A549 (cell line): ENCODE data around the gene IGF2BP3. TPM values are rescaled to one million over a fixed set of nuclear protein-coding genes. Genes with fewer than 3 reads are reported as not detected.

Experiments
- ATAC-seq, 2 experiments: fragments of 200-7000 bp in 1 of 2; fragments of >200 bp in 1 of 2; cut with Nextera tagmentation in 1 of 2; cut with Tn5 transposase in 1 of 2; 3 replicates each; pipeline versions ENCODE4 v1.8.0 to v1.9.1; 2018 to 2020; ENCODE audit warnings: mild to moderate bottlenecking in 1 of 2, moderate library complexity in 1 of 2
- CTCF ChIA-PET: fragments of 300-600 bp; sonication (Branson Sonifier 250); formaldehyde crosslinking; extraction: SDS; loops from one replicate; lab custom pipeline; 2021; ENCODE audit warnings: antibody characterized with exemption, inconsistent platforms; lab: Yijun Ruan, JAX
- POLR2A ChIA-PET: fragments of 350-600 bp; formaldehyde crosslinking; extraction: SDS; loops from one replicate; lab custom pipeline; 2021; ENCODE audit warnings: antibody characterized with exemption, inconsistent platforms; lab: Yijun Ruan, JAX
- DNase-seq, 2 experiments: peaks; one replicate each; pipeline versions ENCODE4 v3.0.0 to v3.0.0-alpha.2; 2011 to 2016; ENCODE audit warnings: low read depth in 1 of 2, low spot score in 1 of 2
- FAIRE-seq: peaks from 2 replicates; lab custom pipeline; 2011; peaks lifted over from hg19 to GRCh38; lab: Jason Lieb, UNC
- H3K27ac ChIP-seq, 2 experiments: fragments of >200 bp; sonication (Bioruptor Twin); formaldehyde crosslinking; 3 replicates each; pipeline ENCODE4 v1.5.1; 2016 to 2017
- H3K4me1 ChIP-seq: fragments of >200 bp; sonication (Bioruptor Twin); formaldehyde crosslinking; 3 replicates; pipeline ENCODE4 v1.6.1; 2016
- H3K4me2 ChIP-seq: fragments of >200 bp; sonication (Bioruptor Twin); formaldehyde crosslinking; 3 replicates; pipeline ENCODE4 v1.6.1; 2016
- H3K4me3 ChIP-seq: fragments of >200 bp; sonication (Bioruptor Twin); formaldehyde crosslinking; 3 replicates; pipeline ENCODE4 v1.5.1; 2016
- H3K9me3 ChIP-seq: fragments of >200 bp; sonication (Bioruptor Twin); formaldehyde crosslinking; 3 replicates; pipeline ENCODE4 v1.6.1; 2016
- ATOH8 ChIP-seq: fragments of 250-450 bp; sonication (Bioruptor Pico); IDR thresholded peaks from 2 replicates; pipeline ENCODE4 v1.5.0; 2020; ENCODE audit warnings: low read depth, mild to moderate bottlenecking, moderate library complexity
- BCL3 ChIP-seq: fragments of >200 bp; sonication (Bioruptor Twin); formaldehyde crosslinking; IDR thresholded peaks from 3 replicates; pipeline ENCODE4 v1.6.1; 2016
- CBX2 ChIP-seq: fragments of 200-600 bp; sonication (generic); IDR thresholded peaks from 2 replicates; pipeline ENCODE4 v1.6.1; 2016; ENCODE audit warnings: low read depth, mild to moderate bottlenecking, borderline replicate concordance
- CHD2 ChIP-seq: fragments of 150-350 bp; IDR thresholded peaks from 2 replicates; pipeline ENCODE4 v1.6.1; 2014; ENCODE audit warnings: low read length; ENCODE audit not compliant: partially characterized antibody
- EHF ChIP-seq: fragments of 250-450 bp; sonication (Bioruptor Pico); IDR thresholded peaks from 2 replicates; pipeline ENCODE4 v1.5.0; 2020; ENCODE audit warnings: mild to moderate bottlenecking
- EP300 ChIP-seq, 2 experiments: fragments of >200 bp; sonication (Bioruptor Twin); formaldehyde crosslinking; IDR thresholded peaks; 2 replicates in 1 of 2; 3 replicates in 1 of 2; pipeline ENCODE4 v1.6.1; 2016 to 2017
- GATA3 ChIP-seq: IDR thresholded peaks from 2 replicates; pipeline ENCODE4 v1.6.1; 2012; ENCODE audit warnings: borderline replicate concordance
- HDAC2 ChIP-seq: fragments of 200-600 bp; sonication (generic); IDR thresholded peaks from 2 replicates; pipeline ENCODE4 v1.6.1; 2016
- HOXB13 ChIP-seq: fragments of 250-450 bp; sonication (Bioruptor Pico); IDR thresholded peaks from 2 replicates; pipeline ENCODE4 v1.5.0; 2020; ENCODE audit warnings: low read depth, mild to moderate bottlenecking, moderate library complexity
- KDM5A ChIP-seq: fragments of 200-600 bp; sonication (generic); IDR thresholded peaks from 2 replicates; pipeline ENCODE4 v1.6.1; 2016; ENCODE audit warnings: antibody characterized with exemption, mild to moderate bottlenecking
- MAZ ChIP-seq: fragments of 150-350 bp; IDR thresholded peaks from 2 replicates; pipeline ENCODE4 v1.6.1; 2014; ENCODE audit warnings: antibody characterized with exemption, low read depth, low read length, borderline replicate concordance
- MYC ChIP-seq: IDR thresholded peaks from 2 replicates; pipeline ENCODE4 v1.6.1; 2012; ENCODE audit warnings: mild to moderate bottlenecking, inconsistent platforms, low read length, improper control_type of control experiment, borderline replicate concordance
- NPAS2 ChIP-seq: fragments of 250-450 bp; sonication (Bioruptor Pico); IDR thresholded peaks from 2 replicates; pipeline ENCODE4 v1.8.0; 2022; ENCODE audit warnings: mild to moderate bottlenecking, moderate library complexity, borderline replicate concordance
- POLR2AphosphoS2 ChIP-seq: conservative IDR thresholded peaks from 2 replicates; pipeline ENCODE4 v1.6.1; 2012; ENCODE audit warnings: low read length, improper control_type of control experiment, inconsistent platforms
- ZNF302 ChIP-seq: fragments of 250-450 bp; sonication (Bioruptor Pico); IDR thresholded peaks from 2 replicates; pipeline ENCODE4 v1.9.0; 2021; ENCODE audit warnings: inconsistent platforms, mild to moderate bottlenecking, moderate library complexity
- ZSCAN20 ChIP-seq: fragments of 250-450 bp; sonication (Bioruptor Pico); IDR thresholded peaks from 2 replicates; pipeline ENCODE4 v1.8.0; 2022; ENCODE audit warnings: mild to moderate bottlenecking, moderate library complexity
- WGBS: methylation state at CpG from one replicate; pipeline ENCODE4 v1.1.6; 2017; ENCODE audit errors: missing lambda C conversion rate; 5-methylcytosine and 5-hydroxymethylcytosine counted together
- polyA plus RNA-seq, 4 experiments: library from polyadenylated mRNA; depleted of rRNA in 3 of 4; stranded (reverse); fragments of >200 nt; fragmentation: RNase III in 1 of 4; extraction: RNeasy Plus Mini Kit Qiagen cat#74134 plus additional on column Dnase treatment in 1 of 4; gene quantifications; 2 replicates in 3 of 4; 3 replicates in 1 of 4; pipeline ENCODE4 v1.2.3, GENCODE V29; 2011 to 2017

IGF2BP3 gene
- polyA plus RNA-seq, 2 of the 4 experiments (the other 2 are of a cell fraction), result 26.7 to 62.0 TPM

- Histone ChIP-seq H3K9me3 (no peaks in the 10 kb centered on the region), H3K4me2 (no peak overlapping the region), H3K4me1 (peaks cover 21% of the 10 kb centered on the region), H3K27ac (no peak overlapping the region), H3K4me3 (no peak overlapping the region)
- no peak for ATAC-seq
- FAIRE-seq, result no peak
- CTCF ChIA-PET, result interaction anchor here (0.7 to 1.4 kb wide), 2 partner anchors 40 to 131 kb away, joined by 3 to 8 read pairs; no protein-coding TSS in a partner anchor
- POLR2A ChIA-PET, result interaction anchor here (0.6 kb wide), 1 partner anchor 33 kb away, joined by 3 read pairs; no protein-coding TSS in a partner anchor
- DNase-seq, result no peak
- TF ChIP-seq EHF (CRISPR knock-in tag) (no peak), NPAS2 (no peak), KDM5A (no peak), ZNF302 (CRISPR knock-in tag) (no peak), HDAC2 (no peak)
- 94% methylated on average over 3 of the region's 3 CpGs for WGBS
Observed at GRCh38 chr7:23389701-23390100, 80.6 kb downstream of the IGF2BP3 start.

- Histone ChIP-seq H3K4me1 (peaks cover 27% of the 10 kb centered on the region), H3K9me3 (no peaks in the 10 kb centered on the region), H3K4me2 (no peak overlapping the region), H3K4me3 (no peak overlapping the region), H3K27ac (no peak overlapping the region)
- POLR2A ChIA-PET, result no interaction called here
- WGBS, result 100% methylated on average over 1 of the region's 1 CpG
- CTCF ChIA-PET, result no interaction called here
- FAIRE-seq (no peak), ATAC-seq (no peak), DNase-seq (no peak)
- no peak for TF ChIP-seq ATOH8 (CRISPR knock-in tag)
- no peak for TF ChIP-seq EP300 (IDR thresholded peaks at IDR 0.05)
- no peak for TF ChIP-seq GATA3
- TF ChIP-seq MAZ, result no peak
- no peak for TF ChIP-seq MYC
- TF ChIP-seq HDAC2, result no peak
Observed at GRCh38 chr7:23387583-23387982, 82.7 kb downstream of the IGF2BP3 start.

- no peak for TF ChIP-seq GATA3
- no peak for TF ChIP-seq ZSCAN20 (CRISPR knock-in tag)
- no peak for TF ChIP-seq BCL3
- TF ChIP-seq CBX2, result no peak
- no peak for TF ChIP-seq POLR2AphosphoS2
- no peak for TF ChIP-seq HOXB13
- ChIA-PET CTCF (interaction anchor here (1.6 to 1.7 kb wide), 2 partner anchors 9 to 78 kb away, joined by 3 to 5 read pairs; no protein-coding TSS in a partner anchor), POLR2A (no interaction called here)
- H3K27ac ChIP-seq, result no peak overlapping the region
- DNase-seq, result no peak
- no peak overlapping the region for H3K4me2 ChIP-seq
- 92% methylated on average over 1 of the region's 1 CpG for WGBS
- H3K9me3 ChIP-seq, result no peaks in the 10 kb centered on the region
- ATAC-seq, result no peak
- no peak for FAIRE-seq
- H3K4me1 ChIP-seq, result peaks cover 14% of the 10 kb centered on the region; the same call in 1 of the 3 replicates
- H3K4me3 ChIP-seq, result no peak overlapping the region
Observed at GRCh38 chr7:23385140-23385539, 85.2 kb downstream of the IGF2BP3 start.

GRCh38 chr7:23383225-23383624 is 87.1 kb downstream of the IGF2BP3 start:
- DNase-seq, result no peak
- no peak for TF ChIP-seq ZNF302 (CRISPR knock-in tag)
- no peak for TF ChIP-seq CHD2
- CTCF ChIA-PET, result no interaction called here
- WGBS, result 70% methylated on average over 2 of the region's 2 CpGs
- no peak for FAIRE-seq
- ATAC-seq, result no peak
- no peaks in the 10 kb centered on the region for H3K9me3 ChIP-seq
- no peak overlapping the region for H3K27ac ChIP-seq
- no peak overlapping the region for H3K4me2 ChIP-seq
- H3K4me1 ChIP-seq, result peaks cover 14% of the 10 kb centered on the region
- H3K4me3 ChIP-seq, result no peak overlapping the region
- POLR2A ChIA-PET, result interaction anchor here (0.6 kb wide), 1 partner anchor 839 kb away, joined by 3 read pairs; no protein-coding TSS in a partner anchor
